OCI-M1 (cell line): Measurements from ENCODE around the gene AP1B1.

Source experiments
- DNase-seq: peaks from one replicate; lab custom pipeline; 2025; lab: John Stamatoyannopoulos, UW

The AP1B1 gene

DNA sequence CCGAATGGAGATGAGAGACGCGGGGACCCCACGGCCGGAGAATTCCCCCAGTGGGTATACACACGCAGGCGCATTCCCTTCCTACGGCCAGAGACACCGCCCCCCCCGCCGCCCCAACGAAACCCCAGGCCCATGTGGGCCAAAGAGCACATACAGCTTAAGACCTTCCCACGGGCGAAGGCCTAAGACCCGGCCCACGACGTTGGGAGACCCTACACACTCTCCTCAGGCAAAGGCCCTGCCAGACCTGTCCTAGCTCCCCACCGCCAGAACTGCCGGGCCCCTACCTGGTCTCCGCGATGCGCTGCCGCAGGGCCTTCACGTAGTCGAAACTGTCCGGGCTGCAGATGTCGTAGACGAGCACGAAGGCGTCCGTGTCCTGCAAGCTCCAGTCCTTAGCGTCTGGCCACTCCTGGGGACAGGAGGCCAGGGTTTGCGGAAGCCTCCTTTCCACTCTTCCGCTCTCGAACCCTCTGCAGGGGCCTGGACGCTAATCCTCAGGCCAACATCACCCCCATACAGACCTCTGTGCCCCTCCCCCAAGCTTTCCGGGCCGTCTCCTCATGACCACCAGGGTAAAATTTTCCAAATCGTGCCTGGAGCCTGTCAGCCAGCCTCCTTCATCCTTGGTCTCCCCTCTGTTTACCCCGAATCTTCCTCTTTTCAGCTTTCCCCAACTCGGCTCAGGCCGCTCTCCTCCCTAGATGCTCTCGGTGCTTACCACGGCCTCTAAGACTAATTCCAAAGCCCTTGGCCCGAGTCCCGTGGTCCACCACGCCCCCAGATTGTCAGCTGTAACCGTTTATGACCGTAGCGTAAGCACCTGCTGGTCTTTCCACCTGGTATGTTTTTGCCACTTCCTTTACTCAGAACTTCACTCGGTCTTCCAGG is 74.5 kb downstream of the AP1B1 start:
- no peak for DNase-seq

DNA sequence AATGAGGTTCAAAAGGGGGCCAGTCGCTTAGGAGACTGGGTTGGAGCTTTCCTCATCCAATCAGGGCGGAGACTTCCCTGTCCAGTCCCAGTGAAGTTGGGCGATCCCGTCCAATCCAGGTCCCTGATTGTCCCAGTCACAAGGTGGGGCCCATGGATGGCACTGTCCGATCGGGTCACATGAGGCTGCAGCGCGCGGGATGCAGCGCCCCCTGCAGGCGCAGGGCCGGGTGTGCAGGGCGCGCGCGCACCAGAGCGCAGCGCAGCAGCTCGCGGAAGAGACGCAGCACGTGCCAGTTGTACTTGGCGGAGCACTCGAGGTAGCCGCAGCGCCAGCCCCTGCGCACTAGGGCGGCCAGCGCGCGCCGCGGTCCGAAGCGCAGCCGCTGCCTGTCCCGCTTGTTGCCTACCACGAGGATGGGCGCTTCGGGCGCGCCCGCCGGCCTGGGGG is 75.2 kb downstream of the AP1B1 start:
- no peak for DNase-seq

DNA sequence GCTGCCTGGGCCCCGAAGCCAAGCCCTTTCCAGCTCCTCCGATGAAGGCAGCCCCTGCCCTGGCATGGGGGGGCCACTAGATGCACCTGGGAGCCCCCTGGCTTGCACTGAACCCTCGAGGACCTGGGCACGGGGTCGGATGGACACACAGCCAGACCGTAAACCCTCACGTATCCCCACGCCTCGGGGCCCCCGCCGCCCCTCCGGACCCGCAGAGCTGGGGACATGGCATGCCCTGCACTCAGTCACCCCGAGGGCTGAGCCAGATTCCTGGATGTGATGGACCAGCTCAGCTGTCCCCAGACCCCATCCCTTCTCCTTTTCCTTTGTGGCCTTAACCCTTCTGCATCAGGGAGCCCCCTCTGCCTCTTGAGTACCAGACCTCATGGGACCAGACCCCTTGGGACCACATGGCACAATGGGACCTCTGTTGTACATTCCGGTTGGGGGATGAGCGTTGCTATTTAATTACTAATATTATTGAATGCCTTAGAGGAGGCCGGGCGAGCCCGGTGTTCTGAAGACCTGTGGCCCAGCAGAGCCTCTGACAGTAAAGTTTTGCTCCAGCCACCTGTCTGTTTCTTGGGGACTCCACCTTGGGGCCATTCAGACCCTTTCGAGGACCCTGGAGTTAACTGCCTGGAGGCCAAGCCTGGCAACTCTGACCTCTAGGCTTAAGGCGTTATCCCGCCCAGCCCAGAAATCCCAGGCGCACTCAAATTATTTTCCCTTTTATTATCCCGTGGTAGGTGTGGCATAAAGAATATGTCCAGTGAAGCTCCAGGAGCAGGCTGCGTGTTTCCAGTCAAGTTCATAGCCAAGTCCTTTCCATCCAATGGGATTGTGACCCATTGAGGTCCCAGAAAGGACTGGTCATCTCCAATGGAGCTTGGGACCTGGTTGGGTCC is 75.9 kb downstream of the AP1B1 start:
- DNase-seq, result no peak

DNA sequence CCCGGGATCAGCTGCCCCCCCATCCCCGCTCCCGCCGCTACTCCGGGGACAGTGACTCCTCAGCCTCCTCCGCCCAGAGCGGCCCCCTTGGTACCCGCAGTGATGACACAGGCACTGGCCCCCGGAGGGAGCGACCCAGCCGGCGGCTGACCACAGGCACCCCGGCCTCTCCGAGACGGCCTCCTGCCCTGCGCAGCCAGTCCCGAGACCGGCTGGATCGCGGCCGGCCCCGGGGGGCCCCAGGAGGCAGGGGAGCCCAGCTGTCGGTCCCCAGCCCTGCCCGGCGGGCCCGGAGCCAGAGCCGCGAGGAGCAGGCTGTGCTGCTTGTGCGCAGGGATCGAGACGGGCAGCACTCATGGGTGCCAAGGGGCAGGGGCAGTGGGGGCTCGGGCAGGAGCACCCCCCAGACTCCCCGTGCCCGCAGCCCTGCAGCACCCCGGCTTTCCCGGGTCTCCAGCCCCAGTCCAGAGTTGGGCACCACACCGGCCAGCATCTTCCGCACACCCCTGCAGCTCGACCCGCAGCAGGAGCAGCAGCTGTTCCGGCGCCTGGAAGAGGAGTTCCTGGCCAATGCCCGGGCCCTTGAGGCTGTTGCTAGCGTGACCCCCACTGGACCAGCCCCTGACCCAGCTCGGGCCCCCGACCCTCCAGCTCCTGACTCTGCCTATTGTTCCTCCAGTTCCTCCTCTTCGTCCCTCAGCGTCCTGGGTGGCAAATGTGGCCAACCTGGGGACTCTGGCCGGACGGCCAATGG is 76.7 kb downstream of the AP1B1 start:
- DNase-seq, result no peak

DNA sequence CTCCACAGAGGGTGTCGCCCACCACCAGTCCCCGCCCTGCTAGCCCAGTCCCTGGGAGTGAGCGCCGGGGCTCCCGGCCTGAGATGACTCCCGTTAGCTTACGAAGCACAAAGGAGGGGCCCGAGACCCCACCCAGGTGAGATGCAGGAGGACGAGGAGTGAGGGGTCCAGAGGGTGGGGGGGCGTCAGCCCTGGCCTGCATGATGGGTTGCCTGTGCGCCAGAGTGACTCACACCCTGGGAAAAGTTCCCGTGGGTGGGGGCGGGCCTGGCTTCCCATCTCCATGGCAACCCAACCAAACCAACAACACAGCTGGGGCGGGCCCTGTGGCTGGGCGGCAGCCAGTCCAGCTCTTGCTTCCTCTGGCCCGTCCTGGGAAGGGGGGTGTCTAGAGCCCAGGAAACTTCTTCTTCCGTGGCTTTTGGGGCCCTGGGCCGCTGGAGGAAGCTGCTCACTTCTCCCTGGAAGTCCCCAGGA is 77.5 kb downstream of the AP1B1 start:
- DNase-seq, result peak; percentile 90

DNA sequence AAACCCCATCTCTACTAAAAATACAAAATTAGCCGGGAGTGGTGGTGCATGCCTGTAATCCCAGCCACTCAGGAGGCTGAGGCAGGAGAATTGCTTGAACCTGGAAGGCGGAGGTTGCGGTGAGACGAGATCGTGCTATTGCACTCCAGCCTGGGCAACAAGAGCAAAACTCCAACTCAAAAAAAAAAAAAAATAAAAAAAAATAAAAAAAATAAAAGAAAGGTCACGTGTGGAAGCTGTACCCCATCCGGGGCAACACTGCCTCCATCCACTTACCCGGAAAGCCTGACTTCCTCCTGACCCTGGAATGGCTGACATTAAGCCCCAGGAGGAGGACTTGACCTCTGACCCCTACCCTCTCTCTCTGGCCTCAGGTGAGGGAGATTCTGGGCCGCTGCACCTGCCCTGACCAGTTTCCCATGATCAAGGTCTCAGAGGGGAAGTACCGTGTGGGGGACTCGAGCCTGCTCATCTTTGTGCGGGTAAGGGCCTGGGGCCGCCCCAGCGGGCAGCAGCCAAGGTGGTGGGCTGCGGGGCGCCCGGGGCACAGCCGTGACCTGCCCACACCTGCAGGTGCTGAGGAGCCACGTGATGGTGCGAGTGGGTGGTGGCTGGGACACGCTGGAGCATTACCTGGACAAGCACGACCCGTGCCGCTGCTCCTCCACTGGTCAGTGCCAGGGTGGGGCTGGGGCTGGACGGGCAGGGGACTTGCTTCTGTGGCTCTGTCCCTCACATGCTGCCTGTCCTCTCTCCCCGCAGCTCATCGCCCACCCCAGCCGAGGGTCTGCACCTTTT is 78.1 kb downstream of the AP1B1 start:
- no peak for DNase-seq

DNA sequence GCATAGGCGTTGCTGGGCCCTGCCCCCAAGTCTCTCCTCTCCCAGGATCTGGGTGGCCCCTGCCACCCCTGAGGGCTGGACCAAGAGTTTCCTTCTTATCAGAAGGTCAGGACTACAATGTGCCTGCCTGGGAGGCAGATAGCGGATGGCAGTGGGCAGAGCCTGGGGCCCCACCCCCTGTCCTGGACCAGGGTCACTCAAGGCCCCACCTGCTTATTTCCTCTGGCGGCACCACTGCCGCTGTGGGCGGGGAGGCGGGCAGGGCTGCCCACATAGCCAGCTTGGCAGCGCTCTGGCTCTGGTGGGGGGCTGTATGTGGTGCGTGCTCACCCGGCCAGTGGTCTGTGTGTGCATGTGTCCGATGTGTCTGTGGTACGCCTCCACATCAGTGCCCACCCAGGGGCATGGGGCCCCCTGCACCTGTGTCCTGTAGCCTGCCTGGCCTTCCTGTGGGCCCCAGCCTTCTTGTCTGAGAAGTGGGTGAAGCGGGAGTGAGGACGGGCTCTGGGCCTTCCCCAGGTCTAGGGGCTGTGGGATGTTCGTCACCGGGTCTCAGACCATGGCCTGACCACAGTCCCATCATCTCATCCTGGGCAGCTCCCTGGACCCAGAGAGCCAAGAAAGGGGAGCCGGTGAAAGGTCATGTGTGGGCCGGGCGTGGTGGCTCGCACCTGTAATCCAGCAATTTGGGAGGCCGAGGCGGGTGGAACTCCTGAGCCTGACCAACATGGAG is 78.9 kb downstream of the AP1B1 start:
- peak; percentile 51 for DNase-seq

DNA sequence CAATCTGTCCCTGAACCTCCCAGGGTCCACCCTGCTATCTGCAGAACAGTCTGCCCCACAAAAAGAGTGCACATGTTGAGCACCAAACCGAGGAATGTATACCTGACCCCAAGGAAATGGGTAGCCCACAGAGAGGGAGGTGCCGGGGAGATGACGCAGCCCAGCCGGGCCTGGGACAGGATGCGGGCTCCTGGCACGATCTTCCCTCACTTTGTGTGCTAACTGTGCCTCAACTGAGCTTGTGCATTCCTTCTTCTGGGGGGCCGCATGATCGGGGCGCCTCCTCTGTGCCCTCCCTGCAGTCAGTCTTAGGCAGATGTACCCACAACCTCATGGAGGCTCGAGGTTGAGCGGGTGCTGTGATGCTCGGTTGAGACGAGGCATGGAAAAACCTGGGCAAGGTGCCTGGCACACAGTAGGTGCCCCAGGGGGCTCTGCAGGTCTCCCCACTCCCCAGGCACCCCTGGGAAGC is 79.5 kb downstream of the AP1B1 start:
- peak; percentile 22 for DNase-seq

DNA sequence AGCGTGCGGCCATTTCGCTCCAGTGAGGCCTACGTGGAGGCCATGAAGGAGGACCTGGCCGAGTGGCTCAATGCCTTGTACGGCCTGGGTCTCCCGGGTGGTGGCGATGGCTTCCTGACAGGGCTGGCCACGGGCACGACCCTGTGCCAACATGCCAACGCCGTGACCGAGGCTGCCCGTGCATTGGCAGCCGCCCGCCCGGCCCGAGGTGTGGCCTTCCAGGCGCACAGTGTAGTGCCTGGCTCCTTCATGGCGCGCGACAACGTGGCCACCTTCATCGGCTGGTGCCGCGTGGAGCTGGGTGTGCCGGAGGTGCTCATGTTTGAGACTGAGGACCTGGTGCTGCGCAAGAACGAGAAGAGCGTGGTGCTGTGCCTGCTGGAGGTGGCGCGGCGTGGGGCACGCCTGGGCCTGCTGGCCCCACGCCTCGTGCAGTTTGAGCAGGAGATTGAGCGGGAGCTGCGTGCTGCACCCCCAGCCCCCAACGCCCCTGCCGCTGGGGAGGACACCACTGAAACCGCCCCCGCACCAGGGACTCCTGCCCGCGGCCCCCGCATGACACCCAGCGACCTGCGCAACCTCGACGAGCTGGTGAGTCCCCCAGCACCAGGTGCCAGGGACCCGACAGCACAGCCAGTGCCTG is 80.1 kb downstream of the AP1B1 start:
- DNase-seq, result no peak

DNA sequence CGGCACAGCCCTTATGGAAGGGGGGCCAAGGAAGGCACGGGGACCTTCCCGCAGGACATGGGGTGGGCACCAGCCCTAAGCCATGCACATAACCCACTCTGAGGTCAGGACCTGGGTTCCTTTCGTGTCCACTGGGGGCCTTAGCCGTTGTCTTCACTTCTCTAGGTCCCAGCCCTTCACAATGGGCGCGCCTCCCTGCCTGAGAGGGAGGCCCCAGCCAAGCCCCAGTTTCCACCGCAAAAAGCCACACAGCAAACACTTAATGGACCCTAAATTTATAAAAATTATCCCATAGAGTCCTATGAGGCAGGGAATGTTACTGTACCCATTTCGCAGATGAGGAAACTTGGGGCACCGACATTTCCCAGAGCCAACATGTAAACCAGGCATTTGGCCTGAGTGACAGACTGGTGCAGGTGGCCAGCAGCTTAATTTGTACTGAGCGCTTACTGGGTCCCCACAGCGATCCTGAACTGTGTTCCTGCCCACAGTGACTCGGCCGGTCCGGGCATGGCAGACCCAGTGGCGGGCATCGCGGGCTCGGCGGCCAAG is 80.7 kb downstream of the AP1B1 start:
- no peak for DNase-seq

DNA sequence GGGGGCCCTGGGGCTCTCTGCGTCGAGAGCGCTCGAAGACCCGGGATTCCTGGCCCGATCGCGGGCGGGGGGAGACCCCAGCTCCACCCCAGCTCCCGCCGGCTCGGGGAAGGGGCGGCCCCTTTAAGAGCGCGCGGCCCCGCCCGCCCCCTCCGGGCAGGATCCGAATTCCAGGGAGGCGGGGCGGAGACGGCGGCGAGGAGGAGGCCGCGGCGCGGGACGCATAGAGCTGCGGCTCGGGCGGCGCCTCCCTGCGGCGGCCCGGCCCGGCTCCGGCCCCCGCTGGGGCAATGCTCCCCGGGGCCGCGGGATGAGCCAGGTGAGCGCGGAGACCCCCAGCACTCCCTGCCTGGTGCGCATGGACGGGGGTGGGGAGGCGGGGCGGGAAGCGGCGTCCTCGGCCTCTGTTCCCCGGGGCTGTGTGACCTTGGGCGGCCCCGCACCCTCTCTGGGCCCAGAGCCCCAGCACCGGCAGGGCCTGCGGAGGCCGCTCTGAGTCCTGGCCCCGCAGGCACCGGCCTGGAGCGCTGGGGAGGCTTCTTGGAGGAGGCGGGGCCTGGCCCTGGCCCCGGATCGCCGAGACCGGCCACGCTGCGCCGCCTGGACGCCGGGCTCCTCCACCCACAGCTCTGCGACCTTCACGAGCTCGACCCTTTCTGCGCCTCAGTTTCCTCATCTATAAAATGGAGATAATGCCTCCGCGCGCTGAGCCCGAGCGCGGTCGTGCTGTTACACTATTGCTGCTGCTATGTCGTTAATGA is 81.4 kb downstream of the AP1B1 start:
- DNase-seq, result peak; percentile 83

DNA sequence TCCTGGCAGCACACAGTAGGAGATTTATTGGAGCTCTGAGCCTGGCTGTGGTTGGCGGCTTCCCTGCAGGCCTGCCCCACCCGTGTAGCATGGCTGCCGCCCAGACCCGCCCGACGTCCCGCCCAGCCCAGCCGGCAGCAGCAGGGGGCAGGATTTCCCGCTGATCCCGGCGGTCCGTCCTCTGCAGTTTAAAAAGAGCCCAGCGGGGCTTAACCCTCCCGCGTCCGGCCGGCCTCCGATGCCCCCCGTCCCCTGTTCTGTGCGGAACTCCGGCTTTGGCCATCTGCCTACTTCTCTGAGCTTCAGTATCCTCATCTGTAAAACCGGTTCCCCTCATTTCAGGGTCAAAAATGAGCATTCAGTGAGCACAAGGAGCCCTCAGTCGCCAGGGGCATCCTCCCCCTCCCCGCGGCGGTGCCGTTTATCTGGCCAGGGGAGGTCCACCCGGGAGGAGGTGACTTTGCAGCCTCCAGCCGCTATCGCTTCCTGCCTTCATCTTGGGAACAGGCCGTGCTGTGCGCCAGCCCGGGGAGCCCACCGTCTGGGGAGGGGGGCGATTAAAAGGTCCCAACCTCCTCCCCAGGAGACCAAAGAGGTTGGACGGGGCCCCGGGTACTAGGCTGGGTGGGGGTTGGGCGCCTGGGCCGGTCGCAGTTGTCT is 82.1 kb downstream of the AP1B1 start, which contains the start of gene GAS2L1:
TSS of gene GAS2L1 (plus strand) at position 476 of the 660 bp plus-strand sequence. CDS start 1,456 bp downstream, outside the sequence.
- peak; percentile 91 for DNase-seq

DNA sequence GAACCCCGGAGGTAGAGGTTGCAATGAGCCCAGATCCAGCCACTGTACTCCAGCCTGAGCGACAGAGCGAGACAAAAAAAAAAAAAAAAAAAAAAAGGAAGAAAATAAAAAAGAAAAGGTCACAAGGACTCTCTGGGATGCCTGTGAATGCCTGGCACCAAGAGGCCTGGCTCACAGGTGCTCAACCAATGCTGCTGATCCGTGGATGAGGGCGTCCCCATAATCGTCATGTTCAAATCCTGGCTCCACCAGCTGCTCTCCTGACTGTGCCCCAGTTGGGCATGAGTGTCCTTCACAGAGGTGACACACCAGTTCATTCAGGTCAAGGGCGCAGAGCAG is 82.6 kb downstream of the AP1B1 start:
- no peak for DNase-seq

DNA sequence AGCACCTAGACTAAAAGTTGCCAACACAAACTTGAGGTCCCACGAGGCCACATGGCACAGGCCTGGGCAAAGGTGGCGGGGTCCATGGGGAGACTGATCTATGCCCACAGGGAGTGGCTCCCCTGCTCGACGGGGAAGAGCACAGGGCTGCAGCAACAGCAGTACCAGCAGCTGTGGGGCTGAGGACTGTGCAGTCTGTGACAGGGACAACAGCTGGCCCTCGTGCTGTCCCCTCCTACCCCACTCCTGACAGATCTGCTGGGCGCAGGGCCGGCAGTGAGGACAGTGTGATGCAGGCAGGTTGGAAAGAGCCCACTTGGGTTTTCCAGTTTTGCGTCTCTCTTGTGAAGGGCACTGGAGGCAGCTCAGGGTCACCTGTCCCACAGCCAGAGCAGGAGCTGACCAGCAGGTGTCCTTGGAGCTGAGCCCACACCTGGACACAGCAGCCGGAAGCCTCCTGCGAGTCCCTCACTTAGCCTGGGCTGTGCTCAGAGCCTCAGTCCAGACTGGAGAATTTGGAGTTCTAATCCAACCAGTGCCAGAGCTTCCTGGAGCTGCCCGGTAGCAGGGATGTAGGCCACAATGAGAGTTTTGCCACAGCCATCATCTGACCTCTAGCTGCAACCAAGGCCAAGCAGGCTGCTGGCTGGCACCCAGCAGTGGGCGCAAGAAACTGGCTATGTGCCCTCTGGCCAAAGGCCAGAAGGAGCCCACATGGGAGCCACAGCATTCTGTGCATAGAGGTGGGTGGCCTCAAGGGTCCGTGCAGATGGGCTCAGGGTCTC is 85.5 kb downstream of the AP1B1 start:
- peak; percentile 59 for DNase-seq

DNA sequence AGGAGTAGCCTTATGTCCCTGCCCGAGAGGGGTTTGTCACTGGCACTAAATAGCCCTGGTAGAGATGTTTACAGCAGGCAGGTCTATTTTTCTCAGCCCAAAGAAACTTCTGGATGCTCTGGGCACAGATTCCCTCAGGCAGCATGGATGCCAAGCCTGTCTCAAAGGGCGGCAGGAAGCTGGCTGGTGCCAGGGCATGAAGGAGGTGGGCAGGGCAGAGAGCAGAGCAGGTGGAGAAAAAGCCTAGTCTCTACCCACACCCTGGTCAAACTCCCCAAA is 86.0 kb downstream of the AP1B1 start:
- DNase-seq, result no peak

DNA sequence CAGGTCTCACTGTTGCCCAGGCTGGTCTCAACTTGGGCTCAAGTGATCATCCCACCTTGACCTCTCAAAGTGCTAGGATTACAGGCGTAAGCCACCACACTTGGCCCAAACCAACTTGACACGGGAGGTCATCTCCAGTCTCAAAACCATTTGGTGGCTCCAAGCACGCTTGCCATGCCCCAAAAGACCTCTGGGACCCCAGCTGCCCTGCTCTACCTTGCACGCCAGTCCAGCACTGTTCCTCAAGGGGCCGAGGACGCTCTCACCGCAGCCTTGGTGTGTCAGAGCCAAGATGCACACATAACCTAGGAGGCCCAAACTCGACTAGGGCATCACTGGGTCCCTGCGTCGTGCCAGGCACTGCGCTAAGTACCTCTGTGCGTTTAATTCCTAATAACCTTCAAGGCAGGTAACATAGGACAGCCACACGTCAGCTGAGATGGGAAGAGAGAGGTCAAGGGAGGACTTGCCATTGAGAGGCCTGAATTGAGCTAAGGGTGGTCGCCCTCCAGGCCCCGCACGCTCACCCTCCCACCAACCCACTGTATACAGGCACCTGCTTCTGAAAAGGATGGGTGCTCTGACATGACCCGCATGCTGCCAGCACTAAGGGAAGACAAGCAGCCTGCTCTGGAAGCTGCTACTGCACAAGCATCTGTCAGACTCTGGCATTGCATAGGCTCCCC is 86.5 kb downstream of the AP1B1 start:
- no peak for DNase-seq
